H9 (cell line): Measurements from ENCODE around the gene RBMS3. TPM values are rescaled to one million over a fixed set of nuclear protein-coding genes. Genes with fewer than 3 reads are reported as not detected.

ENCODE experiments used
- DNase-seq: peaks from one replicate; pipeline ENCODE4 v3.0.0-alpha.2; 2017
- H2AFZ ChIP-seq: one replicate; pipeline ENCODE4 v1.6.1; 2013; ENCODE audit warnings: mild to moderate bottlenecking, low read length, control low read depth, moderate library complexity
- H2AK5ac ChIP-seq: 2 replicates; pipeline ENCODE4 v1.6.1; 2013; ENCODE audit warnings: low read length, control low read depth, mixed read lengths; ENCODE audit not compliant: insufficient read length
- H2BK120ac ChIP-seq: one replicate; pipeline ENCODE4 v1.6.1; 2013; ENCODE audit warnings: low read depth, mild to moderate bottlenecking, low read length, control low read depth, inconsistent platforms; ENCODE audit not compliant: poor library complexity, severe bottlenecking
- H2BK12ac ChIP-seq: 2 replicates; pipeline ENCODE4 v1.6.1; 2013; ENCODE audit warnings: low read length, control low read depth, mixed read lengths, low read depth; ENCODE audit not compliant: insufficient read length
- H2BK15ac ChIP-seq: 2 replicates; pipeline ENCODE4 v1.6.1; 2013; ENCODE audit warnings: low read depth, low read length, control low read depth
- H2BK20ac ChIP-seq: one replicate; pipeline ENCODE4 v1.6.1; 2013; ENCODE audit warnings: low read depth, mild to moderate bottlenecking, low read length, control low read depth, inconsistent platforms; ENCODE audit not compliant: poor library complexity, severe bottlenecking
- H2BK5ac ChIP-seq: 2 replicates; pipeline ENCODE4 v1.6.1; 2013; ENCODE audit warnings: low read length, control low read depth, mixed read lengths; ENCODE audit not compliant: insufficient read length
- H3K14ac ChIP-seq: 2 replicates; pipeline ENCODE4 v1.6.1; 2013; ENCODE audit warnings: low read length, control low read depth; ENCODE audit not compliant: insufficient read depth
- H3K18ac ChIP-seq: 2 replicates; pipeline ENCODE4 v1.6.1; 2013; ENCODE audit warnings: low read depth, mild to moderate bottlenecking, mixed read lengths, low read length, control low read depth; ENCODE audit not compliant: insufficient read length
- H3K23ac ChIP-seq: 2 replicates; pipeline ENCODE4 v1.6.1; 2013; ENCODE audit warnings: low read length, control low read depth, mixed read lengths, low read depth; ENCODE audit not compliant: insufficient read length
- H3K23me2 ChIP-seq: 2 replicates; pipeline ENCODE4 v1.6.1; 2013; ENCODE audit warnings: low read depth, mild to moderate bottlenecking, mixed read lengths, low read length, control low read depth; ENCODE audit not compliant: insufficient read length, poor library complexity, severe bottlenecking
- H3K27ac ChIP-seq: 2 replicates; pipeline ENCODE4 v1.5.1; 2013; ENCODE audit warnings: low read length, control low read depth, mixed read lengths, low read depth; ENCODE audit not compliant: insufficient read length
- H3K27me3 ChIP-seq: 2 replicates; pipeline ENCODE4 v1.6.1; 2013; ENCODE audit warnings: low read length, control low read depth, inconsistent platforms; ENCODE audit not compliant: insufficient read depth
- H3K4ac ChIP-seq: 2 replicates; pipeline ENCODE4 v1.6.1; 2013; ENCODE audit warnings: low read depth, mild to moderate bottlenecking, control low read depth, inconsistent platforms, low read length, moderate library complexity
- H3K4me1 ChIP-seq: 2 replicates; pipeline ENCODE4 v1.6.1; 2013; ENCODE audit warnings: low read length, control low read depth, inconsistent platforms; ENCODE audit not compliant: insufficient read depth
- H3K4me2 ChIP-seq: 2 replicates; pipeline ENCODE4 v1.6.1; 2013; ENCODE audit warnings: low read length, control low read depth, mixed read lengths; ENCODE audit not compliant: insufficient read length, insufficient read depth
- H3K56ac ChIP-seq: 2 replicates; pipeline ENCODE4 v1.6.1; 2013; ENCODE audit warnings: low read depth, mild to moderate bottlenecking, mixed read lengths, low read length, control low read depth; ENCODE audit not compliant: insufficient read length
- H3K79me1 ChIP-seq: 2 replicates; pipeline ENCODE4 v1.6.1; 2013; ENCODE audit warnings: low read depth, mild to moderate bottlenecking, moderate library complexity, low read length, control low read depth, inconsistent platforms; ENCODE audit not compliant: insufficient read depth, poor library complexity, severe bottlenecking
- H3K79me2 ChIP-seq: 2 replicates; pipeline ENCODE4 v1.6.1; 2013; ENCODE audit warnings: low read length, control low read depth, inconsistent platforms; ENCODE audit not compliant: insufficient read depth
- H3K9ac ChIP-seq: 2 replicates; pipeline ENCODE4 v1.6.1; 2013; ENCODE audit warnings: low read length, control low read depth, mixed read lengths; ENCODE audit not compliant: insufficient read length; ENCODE audit errors: extremely low read depth
- H3K9me3 ChIP-seq: one replicate; pipeline ENCODE4 v1.6.1; 2013; ENCODE audit warnings: low read depth, low read length, inconsistent platforms; ENCODE audit not compliant: control insufficient read depth
- H3T11ph ChIP-seq: one replicate; pipeline ENCODE4 v1.6.1; 2013; ENCODE audit warnings: mild to moderate bottlenecking, low read length, control low read depth, inconsistent platforms
- H4K20me1 ChIP-seq: one replicate; pipeline ENCODE4 v1.6.1; 2013; ENCODE audit not compliant: control insufficient read depth, insufficient read length, insufficient read depth
- H4K5ac ChIP-seq: 2 replicates; pipeline ENCODE4 v1.6.1; 2013; ENCODE audit warnings: low read depth, mild to moderate bottlenecking, mixed read lengths, low read length, control low read depth; ENCODE audit not compliant: insufficient read length
- H4K8ac ChIP-seq: replicated peaks from 2 replicates; pipeline ENCODE4 v1.6.1; 2013; ENCODE audit warnings: low read length, control low read depth, mixed read lengths, low read depth; ENCODE audit not compliant: insufficient read length
- H4K91ac ChIP-seq: 2 replicates; pipeline ENCODE4 v1.6.1; 2013; ENCODE audit warnings: low read depth, mild to moderate bottlenecking, moderate library complexity, mixed read lengths, low read length, control low read depth; ENCODE audit not compliant: insufficient read length
- H3K27ac Mint-ChIP-seq, 3 experiments: 2 replicates in 2 of 3; 3 replicates in 1 of 3; pipeline ENCODE4 v1.8.0; 2020 to 2021; ENCODE audit warnings: mixed read lengths in 3 of 3, mild to moderate bottlenecking in 1 of 3, moderate library complexity in 1 of 3
- H3K27me3 Mint-ChIP-seq: 2 replicates; pipeline ENCODE4 v1.8.0; 2021; ENCODE audit warnings: low read depth, mild to moderate bottlenecking, moderate library complexity, mixed read lengths
- H3K36me3 Mint-ChIP-seq, 3 experiments: 2 replicates in 2 of 3; 3 replicates in 1 of 3; pipeline ENCODE4 v1.8.0; 2020 to 2021; ENCODE audit warnings: low read depth in 3 of 3, mixed read lengths in 3 of 3; ENCODE audit not compliant: insufficient read depth in 1 of 3
- H3K4me1 Mint-ChIP-seq, 2 experiments: 2 replicates each; pipeline ENCODE4 v1.8.0; 2020; ENCODE audit warnings: mixed read lengths in 2 of 2
- H3K4me3 Mint-ChIP-seq, 2 experiments: 2 replicates in 1 of 2; 3 replicates in 1 of 2; pipeline ENCODE4 v1.8.0; 2020 to 2021; ENCODE audit warnings: mild to moderate bottlenecking in 2 of 2, mixed read lengths in 2 of 2, moderate library complexity in 1 of 2
- H3K9me3 Mint-ChIP-seq, 2 experiments: 2 replicates in 1 of 2; 3 replicates in 1 of 2; pipeline ENCODE4 v1.8.0; 2020; ENCODE audit warnings: mild to moderate bottlenecking in 2 of 2, mixed read lengths in 2 of 2, moderate library complexity in 1 of 2
- CTCF ChIP-seq: fragments of 200-600 bp; sonication (generic); conservative IDR thresholded peaks from 3 replicates; pipeline ENCODE4 v1.8.0; 2021; ENCODE audit warnings: antibody characterized with exemption, mild to moderate bottlenecking
- WGBS: extraction: QIAGEN DNeasy Blood & Tissue Kit; methylation state at CpG from one replicate; pipeline ENCODE4 v1.1.7; 2013; ENCODE audit warnings: missing lambda C conversion rate, low lambda C conversion rate, mixed read lengths; ENCODE audit not compliant: insufficient read length; ENCODE audit errors: extremely low coverage; 5-methylcytosine and 5-hydroxymethylcytosine counted together
- total RNA-seq: library from RNA; stranded (reverse); gene quantifications from 2 replicates; pipeline ENCODE4 v1.2.1, GENCODE V29; 2021

Gene RBMS3
- total RNA-seq, 1 experiment from 2014 or later: 8.1 TPM

GRCh38 chr3:29581311-29581710, 300.4 kb downstream of the RBMS3 start:
- no peaks in the 10 kb centered on the region for H3K4me1 Mint-ChIP-seq
- Histone ChIP-seq H3T11ph (no peak overlapping the region), H2AK5ac (no peak overlapping the region), H3K27ac (no peak overlapping the region), H4K5ac (no peak overlapping the region), H3K18ac (no peak overlapping the region), H2BK15ac (no peak overlapping the region), H2BK120ac (no peak overlapping the region), H4K91ac (no peak overlapping the region), H2AFZ (no peak overlapping the region), H4K8ac (no peak overlapping the region), H3K56ac (no peak overlapping the region), H2BK12ac (no peak overlapping the region), H3K9me3 (no peaks in the 10 kb centered on the region), H3K4me1 (no peaks in the 10 kb centered on the region), H3K79me2 (no peaks in the 10 kb centered on the region), H3K27me3 (no peaks in the 10 kb centered on the region), H2BK5ac (no peak overlapping the region), H3K79me1 (no peaks in the 10 kb centered on the region), H3K4ac (no peak overlapping the region), H4K20me1 (no peaks in the 10 kb centered on the region), H3K23me2 (no peaks in the 10 kb centered on the region), H3K23ac (no peak overlapping the region), H3K14ac (no peak overlapping the region), H3K9ac (no peak overlapping the region), H3K4me2 (no peak overlapping the region), H2BK20ac (no peak overlapping the region)
- H3K36me3 Mint-ChIP-seq: no peaks in the 10 kb centered on the region
- H3K4me3 Mint-ChIP-seq: no peak overlapping the region
- H3K9me3 Mint-ChIP-seq: no peaks in the 10 kb centered on the region
- H3K27ac Mint-ChIP-seq: no peak overlapping the region
- WGBS: no CpG with 5 or more reads among the region's 1 CpG
- no peaks in the 10 kb centered on the region for H3K27me3 Mint-ChIP-seq
- DNase-seq: no peak
- no peak for TF ChIP-seq CTCF
